Measurements from ENCODE around the gene SV2B.
A peak's percentile ranks its signal among the peaks of the same experiment; 100 is the strongest.

SV2B gene

DNA sequence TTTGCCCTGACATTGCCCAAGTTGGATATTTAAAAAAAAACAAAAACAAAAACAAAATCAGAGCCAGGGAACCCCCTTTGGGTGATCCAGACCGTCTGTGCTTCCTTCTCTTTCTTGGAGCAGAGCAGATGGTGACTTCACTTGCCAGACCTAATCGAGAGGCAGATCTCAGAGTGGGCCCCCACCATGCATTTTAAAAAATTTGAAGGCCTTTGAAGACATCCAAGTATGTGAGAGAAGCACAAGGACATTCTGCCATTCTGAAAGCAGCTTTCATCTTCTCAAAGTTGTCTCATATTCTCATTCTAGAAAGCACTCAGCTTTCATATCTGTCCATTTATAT is 93.3 kb downstream of the SV2B start:
- no peak for DNase-seq

DNA sequence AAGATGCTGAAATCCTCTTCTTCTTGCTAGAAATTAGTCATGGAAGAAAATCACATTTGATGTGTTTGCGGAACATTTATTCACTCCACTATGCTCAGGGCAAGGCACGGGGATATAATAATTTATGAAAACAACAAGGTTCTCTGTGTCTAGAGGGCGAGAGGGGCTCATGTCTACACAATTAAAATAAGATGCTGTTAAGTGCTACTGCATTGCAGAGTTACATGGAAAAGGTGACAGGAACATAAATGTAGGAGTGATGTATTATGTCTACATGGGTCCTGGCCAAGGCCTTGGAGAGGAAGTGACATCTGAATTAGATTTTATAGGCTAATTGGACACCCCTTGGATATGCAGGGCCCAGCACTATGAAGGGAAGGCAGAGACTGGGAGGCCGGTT is 96.1 kb downstream of the SV2B start:
- no peak for DNase-seq

DNA sequence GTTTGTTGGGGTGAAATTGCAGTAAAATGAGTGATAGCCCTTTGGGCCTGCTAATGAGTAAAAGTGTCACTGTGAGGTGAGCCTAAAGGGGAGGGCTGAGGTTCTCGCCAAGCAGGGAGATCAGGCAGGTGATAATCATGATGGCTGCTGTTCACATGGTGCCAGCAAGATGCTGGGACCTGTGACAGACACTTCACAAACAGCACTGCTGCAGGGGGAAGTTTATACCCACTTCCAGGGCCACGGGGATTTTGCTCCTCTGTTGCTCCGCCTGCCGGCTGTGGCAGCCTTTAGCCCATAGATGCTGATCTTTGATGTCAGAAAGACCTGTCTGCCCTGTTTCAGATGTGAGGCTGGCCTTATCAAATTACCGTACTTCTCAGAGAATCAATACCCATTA is 96.7 kb downstream of the SV2B start:
- DNase-seq, result no peak

DNA sequence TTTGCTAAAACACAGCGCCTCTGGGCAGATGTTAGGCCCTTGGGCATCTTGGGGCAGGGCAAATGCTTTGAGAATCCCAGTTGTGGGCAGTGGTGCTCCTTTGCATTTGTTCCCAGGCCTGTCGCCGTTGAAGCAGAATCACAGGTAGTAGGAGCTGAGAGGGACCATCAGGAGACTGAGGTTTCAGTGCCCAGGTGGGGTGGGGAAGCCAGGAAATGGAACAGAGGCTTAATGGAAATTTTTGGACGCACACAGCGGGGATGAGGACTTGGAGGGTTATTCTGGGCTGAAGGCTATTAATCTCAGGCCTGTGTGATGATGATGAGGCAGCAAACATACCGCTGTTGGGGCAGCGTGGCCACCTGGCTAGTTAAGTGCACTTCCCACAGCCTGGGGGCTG is 99.5 kb downstream of the SV2B start:
- DNase-seq, result no peak

DNA sequence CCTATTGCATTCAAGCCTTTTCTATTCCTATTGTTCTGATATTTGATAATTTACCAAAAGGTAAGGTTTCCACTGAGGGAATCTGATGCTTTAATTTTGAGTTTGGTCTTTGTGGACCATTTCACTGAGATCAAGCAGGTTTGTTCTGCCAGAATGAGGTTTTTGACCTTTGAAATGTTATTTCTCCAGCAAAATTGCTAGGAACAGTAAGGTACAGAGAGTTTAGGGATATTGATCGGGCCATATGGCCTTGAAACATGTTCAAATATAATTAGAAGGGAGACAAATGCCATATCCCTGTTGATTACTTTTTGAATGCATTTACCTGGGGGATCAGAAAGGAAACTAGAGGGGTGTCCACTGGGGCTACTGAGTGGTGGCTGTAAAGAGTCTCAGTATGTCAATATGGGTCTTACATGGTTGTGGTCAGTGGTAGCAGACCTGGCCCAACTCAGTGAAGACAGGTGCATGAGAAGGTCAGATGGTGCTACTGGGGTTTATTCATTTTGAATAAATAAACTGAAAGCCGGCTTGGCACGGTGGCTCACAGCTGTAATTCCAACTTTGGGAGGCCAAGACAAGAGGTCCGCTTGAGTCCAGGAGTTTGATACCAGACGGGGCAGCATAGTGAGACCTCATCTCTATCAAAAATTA is 100.2 kb downstream of the SV2B start:
- no peak for DNase-seq

DNA sequence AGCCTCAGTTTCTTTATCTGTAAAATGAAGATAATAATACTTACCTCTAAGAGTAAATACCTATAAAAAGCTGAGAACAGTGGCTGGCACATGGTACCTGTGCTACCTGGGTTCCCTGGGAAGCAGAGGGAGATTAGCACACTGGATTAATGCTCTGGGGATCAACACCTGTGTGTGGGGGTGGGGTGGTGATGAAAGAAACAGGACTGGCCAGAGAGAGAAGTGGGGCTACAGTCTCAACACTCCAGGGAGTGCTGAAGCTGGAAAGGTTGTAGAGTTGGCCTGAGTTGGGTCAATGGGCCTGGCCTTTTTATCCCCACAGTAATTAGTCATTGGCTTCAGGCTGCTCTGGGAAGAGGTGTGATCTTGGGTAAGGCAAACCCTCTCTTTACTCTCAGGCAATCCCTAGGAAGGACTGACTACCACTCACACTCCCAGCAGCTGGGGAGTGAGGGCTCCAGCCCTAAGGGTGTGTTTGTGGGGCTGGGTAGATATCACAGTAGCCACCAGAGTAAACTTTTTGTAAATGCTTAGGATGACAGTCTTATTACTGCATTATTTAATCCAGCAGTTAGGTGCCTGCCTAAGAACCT is 102.5 kb downstream of the SV2B start:
- DNase-seq, result no peak

DNA sequence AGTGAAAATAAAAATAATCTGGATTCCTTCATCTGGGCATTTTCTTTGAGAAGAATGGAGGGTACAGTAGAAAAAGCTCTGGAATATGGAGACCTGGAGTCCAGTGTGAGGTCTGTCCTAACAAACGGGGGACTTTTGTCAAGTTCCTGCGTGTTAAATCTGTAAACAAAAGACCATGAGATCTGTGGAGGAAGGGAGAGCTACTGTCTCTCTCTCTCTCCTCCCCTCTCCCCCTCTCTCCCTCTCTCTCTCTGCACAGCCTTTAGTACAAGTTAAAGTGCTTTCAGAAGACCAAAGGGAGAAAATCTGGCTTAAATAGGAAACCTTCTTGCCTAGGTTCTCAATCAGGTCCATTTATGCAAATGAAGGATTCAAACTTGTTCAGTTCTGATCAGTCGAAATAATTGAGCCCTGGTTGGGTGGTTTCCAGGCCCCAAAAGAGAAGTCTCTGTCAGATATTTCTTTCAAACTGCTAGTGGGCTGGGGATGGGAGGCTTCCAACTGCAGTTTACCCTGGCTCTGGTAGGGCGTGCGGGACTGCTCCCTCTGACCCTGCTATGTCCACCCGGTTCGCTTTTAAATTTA is 103.7 kb downstream of the SV2B start:
- DNase-seq, result no peak

DNA sequence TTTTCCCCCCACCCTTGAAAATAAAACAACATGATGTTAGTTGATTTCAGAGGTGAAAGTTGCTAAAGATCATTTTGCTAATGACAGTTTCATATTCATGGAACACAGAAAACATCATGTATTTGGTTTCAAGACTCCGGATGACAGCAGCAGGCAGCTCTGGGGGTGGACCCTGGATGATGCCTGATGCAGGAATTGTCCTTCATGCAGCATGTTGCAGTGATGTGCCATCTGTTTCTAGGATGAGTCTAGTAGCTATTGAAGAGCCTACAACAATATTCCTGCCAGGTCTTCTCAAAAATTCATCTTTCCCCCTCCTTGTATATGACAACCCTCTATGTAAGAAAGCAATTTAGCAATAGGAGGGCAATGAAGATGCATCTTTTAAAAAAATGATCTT is 108.3 kb downstream of the SV2B start:
- DNase-seq, result no peak

DNA sequence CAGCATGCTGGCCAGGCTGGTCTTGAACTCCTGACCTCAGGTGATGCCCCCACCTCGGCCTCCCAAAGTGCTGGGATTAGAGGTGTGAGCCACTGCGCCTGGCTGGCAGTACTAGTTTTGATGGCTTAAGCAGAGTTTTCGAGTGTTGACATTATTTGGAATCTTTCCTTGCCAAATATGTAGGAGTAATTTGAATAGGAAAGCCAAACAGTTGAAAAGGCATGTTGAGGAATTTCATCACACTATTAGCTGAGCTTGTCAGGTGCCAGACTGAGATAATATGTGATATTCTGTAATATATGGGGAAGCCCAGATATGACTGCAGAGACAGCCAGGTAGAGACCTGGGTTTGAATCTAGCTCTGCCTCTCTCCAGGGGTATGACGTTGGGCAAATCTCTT is 109.3 kb downstream of the SV2B start:
- no peak for DNase-seq

DNA sequence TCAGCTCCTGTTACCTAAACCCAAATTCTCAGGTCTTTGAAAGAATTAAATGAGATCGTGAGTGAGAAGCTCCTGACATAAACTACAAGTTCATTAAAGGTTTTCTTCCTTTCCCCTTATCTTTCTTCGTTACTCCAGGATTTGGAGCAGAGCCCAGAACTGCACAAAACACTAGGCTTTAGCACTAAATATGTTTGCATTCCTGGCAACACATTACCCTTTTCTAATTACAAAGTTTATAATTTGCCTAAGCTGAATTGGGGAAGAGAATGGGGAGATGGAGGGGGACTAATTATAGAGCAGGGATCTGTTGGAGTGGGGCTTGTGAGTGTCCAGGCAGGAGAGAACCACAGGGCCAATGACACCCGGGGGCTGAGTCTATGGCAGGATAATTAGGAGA is 109.7 kb downstream of the SV2B start:
- DNase-seq, result no peak

DNA sequence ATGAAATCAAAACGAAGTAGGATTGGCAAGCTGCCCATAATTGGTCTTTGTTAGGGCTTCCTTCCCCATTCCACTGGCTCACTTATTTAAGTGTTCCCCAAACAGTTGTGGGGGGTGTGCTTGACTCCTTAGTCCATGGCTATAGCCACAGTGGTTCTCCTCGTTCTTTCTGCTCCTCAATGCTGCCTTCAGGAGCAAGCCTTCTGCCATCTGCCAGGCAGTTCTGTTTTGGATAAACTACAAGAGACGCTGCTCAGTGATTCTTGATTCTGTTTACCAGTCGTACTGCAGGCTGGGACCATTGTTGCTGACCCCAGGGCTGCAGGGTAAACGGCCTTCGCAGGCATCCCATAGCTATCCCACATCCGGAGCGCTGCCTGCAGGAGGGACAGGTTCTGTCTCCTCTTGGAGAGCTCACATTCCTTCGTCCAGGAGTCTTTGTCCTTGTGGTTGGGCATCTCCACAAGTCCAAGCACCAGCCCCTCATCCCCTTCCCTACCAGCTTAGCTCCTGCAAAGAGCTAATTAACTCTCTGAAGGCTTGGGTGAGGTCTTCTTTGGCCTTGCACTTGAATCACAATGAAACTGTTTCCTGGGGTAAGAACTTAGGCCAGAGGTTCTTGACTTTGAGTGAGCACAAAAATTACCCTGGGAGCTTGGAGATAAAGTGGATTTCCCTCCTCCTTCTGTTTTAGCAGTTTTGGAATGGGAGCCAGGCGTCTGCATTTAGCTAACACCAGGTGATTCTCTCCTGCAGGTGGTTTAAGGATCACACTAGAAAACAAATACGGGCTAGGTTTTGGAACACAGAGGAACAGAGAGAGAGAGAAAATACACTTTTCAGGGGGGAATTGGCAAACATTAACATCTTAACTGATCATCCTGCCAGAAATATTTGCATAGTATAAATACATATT is 114.9 kb downstream of the SV2B start:
- no peak for DNase-seq

DNA sequence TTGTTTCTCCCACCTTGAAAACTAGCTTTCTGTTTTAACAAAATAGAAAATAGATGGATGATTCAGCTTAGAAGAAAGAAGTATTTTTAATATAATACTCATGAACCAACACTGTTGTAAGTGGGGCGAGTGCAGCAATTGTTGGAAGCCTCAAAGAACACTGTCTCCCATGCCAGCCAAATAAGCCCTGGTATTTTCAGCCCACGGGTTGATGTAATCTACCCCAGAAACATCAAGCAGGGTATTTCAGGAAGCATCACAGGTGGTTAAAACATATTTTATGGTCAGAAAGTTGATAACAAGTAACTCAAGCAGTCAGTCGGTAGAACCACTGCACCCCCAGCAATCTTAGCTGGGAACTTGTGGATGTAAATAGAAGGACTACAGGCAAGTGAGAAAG is 115.9 kb downstream of the SV2B start:
- DNase-seq, result no peak

DNA sequence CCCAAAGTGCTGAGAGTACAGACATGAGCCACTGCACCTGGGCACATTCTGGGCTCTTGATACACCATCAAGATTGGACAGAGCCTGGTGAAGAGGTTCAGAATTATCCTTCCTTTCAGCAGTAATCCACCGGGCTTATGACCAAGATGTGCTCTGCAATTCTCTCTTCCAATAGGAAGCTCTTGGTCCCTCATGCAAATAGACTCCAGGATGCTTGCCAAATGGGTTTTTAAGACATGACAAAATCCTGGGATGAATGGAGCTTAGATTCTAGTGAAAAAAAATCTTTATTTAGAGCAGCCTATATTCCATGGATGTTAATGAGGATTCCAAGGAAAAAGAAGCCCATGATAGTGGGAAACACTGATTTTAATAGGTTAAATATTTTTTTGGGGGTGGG is 119.1 kb downstream of the SV2B start:
- no peak for DNase-seq

DNA sequence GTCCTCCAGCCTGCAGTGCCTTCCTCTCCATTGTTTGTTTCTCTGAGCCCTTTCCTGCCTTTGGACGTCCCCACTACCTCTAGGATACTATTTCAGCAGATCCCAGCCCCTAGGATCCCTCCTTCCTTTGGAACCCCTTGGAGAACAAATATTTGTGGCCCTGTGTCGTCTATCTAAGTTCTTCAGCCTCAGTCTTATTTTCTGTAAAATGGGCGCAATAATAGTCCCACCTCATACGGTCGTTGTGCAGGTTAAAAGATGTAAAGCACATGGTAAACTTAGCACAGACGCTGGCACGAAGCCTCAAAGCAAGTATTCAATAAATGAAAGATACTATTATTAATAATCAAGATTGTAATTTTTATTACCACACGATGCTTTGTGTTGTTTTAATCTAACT is 122.0 kb downstream of the SV2B start:
- DNase-seq, result no peak

DNA sequence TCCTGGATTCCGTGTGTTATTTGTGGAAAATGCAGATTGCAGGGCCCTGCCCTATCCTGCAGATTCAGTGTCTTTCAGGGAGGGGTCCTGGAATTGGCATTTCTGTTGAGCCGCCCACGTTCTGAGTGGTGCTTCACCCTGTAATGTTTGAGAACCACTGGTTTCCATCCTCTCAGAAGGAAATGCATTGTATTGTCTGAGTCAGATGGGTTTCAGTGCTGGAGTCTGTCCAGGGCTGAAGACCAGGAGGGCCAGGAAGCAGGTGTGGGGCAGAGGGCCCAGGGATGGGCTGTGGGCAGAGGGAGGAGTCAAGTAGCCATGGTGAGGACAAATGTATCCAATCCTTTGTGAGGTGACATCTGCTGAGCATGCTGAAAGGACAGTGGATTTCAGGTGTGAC is 123.8 kb downstream of the SV2B start:
- DNase-seq, result no peak

DNA sequence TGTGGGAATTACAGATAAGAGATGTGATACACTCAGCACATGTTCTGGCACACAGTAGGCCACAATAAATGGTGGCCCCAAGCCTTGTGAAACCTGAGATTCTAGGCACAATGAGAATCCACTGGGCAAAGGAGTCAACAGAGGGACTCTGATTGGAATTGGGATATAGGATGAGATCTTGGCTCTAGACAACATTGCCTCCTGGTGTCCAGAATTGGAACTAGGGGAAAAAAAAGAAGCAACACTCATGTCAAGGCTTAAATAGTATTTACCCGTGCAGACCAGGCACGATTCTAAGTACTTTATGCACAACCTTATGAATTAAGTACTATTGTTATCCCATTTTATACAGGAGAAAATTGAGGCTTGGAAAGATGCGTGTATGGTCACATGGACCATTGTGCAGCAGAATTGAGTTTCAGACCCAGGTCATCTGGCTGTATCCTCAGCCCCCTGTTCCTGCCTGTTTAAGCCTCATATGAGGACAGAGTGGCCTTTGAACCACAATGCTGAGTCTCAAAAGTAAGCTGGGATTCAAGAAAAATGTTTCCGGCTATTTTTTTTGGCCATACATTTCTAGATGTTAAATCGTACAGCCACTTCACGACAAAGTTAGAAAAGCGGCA is 124.8 kb downstream of the SV2B start:
- DNase-seq, result peak; percentile 9

DNA sequence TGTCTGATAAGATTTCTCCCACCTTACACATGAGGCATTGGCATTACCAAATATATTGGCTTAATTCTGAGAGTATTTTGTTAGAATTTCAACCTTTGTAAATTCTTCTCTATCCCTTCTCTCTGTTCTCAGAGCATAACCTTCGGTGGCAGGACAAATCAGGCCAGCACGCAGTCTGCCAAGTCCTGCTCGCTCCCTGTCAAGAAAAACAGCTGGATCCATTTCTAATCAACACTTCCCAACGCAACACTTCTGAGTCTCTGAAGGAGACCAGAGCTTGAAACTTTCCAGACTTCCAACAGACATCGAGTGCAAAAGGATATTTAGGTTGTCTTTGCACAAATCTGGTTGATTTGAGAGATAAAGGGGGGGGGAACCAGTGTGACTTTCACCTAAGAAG is 125.7 kb downstream of the SV2B start:
- DNase-seq, result no peak

DNA sequence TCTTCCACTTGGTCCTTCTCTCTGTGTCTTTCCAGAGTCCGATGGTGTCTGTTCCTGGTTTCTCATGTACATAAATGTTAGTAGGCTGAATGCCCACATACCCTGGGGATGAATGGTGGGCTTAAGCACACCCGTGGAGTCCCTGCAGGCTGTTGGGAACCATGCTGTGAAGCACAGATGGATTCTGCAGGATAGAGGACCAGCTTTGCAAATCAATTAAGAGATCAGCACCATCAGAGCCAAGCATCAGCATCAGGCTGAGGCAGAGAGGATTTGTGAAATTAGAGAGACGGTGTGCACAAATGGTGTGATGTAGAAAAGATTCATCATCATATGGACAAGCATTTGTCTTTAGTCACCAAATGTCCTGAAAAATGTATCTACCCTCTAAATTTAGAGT is 127.1 kb downstream of the SV2B start:
- no peak for DNase-seq

DNA sequence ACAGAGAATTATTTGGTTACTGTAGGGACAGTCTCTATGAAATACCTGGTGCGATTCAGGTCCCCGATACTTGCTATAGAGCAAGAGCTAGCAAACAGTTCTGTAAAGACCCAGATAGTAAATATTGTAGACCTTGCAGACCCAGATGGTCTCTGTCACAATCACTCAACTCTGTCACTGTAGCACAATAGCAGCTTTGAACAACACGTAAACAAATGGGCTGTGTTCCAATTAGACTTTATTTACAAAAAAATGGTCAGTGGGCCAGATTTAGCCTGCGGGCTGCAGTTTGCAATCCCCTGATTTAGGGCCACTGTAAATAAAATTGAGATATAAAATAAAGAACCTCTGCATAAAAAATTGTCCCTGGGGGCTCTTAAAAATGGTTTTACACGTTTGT is 127.7 kb downstream of the SV2B start:
- DNase-seq, result no peak

DNA sequence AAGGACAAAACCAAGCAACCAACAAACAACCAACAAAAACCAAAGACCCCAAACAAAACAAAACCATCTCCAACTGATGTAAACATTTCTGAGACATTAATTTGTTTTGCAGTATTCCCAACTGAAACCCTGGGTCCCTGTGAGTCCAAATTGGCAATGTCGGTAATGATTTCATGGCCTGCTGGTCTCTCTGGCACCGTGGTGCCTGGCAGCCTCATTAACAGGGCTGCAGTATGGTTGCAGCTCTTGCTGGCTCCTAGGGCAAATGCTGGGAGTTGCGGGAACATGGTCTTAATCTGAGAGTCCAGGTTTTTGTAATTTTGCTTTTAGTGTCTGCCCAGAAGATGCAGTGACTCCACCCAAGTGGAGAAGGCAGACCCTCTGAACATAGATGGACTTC is 128.3 kb downstream of the SV2B start:
- DNase-seq, result no peak

DNA sequence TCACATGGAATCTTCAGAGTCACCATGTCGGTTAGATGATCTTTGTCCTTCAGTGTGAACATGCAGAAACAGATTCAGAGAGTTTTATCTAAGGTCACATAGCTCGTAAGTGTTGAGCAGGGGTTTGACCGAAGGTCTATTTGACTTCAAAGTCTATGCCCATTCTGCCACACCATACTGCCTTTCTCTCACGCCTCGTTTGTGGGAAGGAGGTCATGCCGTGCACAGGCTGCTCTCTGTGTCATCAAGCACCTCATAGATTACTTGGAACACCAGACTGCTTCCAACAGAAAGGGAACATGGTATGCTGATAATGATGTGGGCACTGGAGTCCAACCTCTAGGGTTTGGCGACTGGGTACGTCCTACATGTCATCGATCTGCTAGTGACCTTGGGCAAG is 128.8 kb downstream of the SV2B start:
- no peak for DNase-seq

DNA sequence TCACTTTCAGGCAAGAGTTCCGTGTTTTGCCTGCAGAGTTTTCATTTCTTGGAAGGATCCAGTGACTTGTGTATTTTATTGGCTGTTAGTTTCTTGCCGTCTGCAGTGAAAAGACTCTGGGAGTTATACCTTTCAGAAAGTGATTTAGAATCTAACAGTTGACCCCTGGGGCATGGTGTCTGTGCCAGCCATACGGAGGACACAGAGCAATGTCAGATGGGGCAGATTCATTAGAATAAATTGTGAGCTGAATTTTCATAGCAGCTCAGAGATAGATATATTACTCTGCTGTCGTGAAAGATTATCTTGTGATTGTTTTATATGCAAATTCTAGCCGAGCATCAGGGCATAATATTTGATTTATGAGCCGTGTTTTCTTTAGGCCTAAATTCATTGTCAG is 131.6 kb downstream of the SV2B start:
- no peak for DNase-seq

DNA sequence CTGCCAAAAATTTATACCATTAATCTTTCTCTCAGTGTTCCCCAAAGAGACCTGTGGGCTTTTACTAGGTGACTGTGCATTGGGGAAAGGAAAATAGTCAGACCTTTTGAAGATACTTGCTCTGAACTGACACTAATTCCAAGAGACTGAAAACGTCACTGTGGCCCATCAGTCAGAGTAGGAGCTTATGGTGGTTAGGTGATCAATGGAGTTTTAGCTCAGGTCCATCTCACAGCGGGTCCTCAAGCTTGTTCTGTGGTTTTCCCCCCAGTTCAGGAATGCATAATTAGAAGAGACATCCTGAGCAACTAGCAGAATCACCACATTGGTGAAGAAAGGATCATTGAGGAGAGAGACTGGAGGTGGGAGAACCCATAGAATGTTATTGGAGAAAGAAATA is 134.7 kb downstream of the SV2B start:
- no peak for DNase-seq

DNA sequence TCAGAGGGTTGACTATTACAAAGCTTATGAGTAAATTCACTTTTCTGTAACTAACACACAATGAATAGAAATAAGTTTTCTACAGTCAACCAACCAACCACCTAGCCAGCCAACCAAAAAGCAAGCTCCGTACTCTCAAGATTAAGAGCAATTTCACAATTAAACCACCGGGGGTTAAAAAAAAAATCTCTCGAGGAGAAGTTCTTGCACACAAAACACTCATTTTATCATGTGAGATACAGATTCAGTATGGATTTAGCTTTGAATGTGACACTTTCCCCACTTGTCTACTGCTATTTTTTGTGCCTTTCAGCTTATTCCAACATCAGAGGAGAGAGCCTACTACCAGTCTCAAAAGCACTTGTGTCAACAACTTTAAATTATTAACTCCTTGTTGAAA is 135.3 kb downstream of the SV2B start:
- DNase-seq, result no peak
